ENCODE measurements around the gene ASCC1.

Gene ASCC1

DNA sequence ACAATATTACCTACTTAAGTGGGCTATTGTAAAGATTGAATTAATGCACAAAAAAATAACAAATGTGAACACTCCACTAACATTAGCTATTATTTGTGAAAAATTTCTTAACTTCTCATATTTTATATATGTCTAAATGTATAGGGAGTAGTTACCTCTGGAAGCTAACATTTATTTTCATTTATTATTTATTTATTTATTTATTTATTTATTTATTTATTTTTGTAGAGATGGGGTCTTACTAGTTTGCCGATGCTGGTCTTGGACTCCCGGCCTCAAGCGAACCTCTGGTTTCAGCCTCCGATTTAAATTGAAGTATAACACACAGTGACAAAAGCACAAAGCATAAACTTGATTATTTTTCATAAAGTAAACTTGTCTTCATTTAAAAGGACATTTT, 122.6 kb downstream of the ASCC1 start:
- no peak for DNase-seq

DNA sequence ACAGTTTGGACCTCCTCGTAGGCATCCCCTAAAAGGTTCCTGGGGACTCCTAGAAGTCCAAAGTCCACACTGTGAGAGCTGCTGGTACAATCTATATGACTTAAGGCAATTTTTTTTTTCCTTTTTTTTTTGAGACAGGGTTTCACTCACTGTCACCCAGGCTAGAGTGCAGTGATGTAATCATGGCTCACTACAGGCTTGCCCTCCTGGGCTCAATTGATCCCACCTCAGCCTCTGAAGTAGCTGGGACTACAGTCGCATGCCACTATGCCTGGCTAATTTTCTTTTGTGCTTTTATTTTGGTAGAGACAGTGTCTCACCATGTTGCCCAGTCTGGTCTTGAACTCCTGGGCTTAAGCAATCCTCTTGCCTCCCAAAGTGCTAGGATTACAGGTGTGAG, 123.1 kb downstream of the ASCC1 start:
- DNase-seq, result no peak

DNA sequence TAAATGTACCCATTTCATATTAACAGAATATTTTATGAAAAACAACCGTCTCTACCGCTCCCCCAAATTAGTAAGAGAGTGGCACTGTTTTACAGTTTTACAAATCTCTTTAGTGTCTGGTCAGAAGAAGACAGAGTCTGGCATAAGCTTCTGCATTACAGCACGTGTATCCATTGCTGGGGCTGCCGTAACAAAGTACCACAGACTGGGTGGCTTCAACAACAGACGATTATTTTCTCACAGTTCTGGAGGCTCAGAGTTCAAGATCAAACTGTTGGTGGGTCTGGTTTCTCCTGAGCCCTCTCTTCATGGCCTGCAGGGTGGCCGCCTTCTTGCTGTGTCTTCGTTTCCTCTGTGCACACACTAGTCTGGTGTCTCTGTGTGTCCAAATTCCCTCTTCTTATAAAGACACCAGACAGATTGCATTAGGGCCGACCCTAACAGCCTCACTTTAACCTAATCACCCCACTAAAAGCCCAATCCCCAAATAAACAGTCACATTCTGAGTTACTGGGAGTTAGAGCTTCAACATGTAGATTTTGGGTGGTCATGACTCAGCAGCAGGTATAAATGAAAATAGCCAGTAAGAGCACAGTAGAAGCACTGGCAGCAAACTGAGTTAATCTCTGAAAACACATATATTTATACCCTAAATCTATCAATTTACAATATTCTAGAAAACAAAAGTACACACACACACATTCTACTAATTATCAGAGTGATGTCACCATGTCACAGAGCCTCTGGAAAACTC, 123.7 kb downstream of the ASCC1 start:
- no peak for DNase-seq

DNA sequence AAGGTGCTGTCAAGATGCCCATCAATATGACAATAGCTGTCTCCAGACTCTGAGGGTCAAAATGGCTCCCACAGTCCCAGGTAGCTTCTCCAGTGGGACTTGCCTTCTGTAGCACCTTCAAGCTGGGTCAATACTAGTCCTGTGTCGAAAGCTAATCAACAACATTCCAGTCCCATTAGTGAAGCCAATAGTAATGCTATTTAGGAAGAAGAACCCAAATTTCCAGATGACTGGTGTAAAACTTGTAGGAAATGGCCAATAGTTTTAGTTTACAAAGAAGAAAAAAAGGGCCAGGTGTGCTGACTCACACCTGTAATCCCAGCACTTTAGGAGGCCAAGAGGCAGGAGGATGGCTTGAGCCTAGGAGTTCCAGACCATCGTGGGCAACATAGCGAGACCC, 125.8 kb downstream of the ASCC1 start:
- DNase-seq, result no peak

DNA sequence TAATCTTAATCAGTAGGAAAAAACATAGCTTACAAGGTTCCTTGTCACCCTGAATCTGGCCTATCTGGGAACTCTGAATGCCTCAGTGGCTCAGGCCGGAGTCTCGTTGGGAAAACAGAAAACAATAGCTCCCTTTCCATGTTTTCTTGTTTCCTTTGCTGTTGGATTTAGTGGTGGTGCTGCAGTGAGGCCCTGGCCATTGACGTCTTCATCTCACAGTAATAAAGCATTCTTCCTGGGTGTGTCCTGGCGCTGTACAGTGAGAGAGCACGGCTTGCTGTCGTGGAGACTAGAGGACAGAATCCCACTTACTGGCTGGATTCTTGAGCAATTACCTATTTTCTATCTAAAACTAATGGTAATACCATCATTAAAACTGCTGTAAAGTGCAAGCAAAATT, 126.5 kb downstream of the ASCC1 start:
- DNase-seq, result no peak

DNA sequence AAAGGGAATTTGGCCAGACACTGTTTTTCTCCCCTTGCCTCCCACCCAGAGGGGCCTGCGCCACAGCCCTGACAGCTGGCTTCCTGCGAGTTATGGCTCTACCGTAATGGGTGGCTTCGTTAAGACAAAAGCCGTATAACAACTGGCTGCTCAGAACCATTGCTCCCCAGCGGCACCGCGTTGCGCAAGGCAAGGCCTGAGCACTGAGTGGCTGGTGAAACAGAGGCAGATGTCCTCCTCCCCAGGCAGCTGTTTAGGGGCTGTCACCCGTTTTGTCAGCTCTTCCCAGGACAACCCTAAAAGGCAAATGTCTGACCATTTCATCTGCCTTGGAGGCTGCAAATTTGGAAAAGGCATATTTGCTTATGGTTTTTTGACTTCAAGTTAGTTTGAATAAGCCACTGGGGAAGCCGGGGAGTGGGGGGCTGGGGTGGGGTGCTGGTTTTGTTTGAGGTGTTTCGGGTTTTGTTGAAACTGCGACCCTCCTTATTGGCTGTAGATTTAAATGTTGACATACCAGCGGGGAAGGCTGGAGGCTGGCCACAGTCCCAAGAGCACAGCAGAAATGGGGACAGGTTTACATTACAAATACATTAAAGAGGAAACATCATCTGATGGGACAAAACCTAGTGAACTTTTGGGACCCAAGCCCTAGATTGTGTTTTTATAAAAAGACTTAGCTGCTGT, 127.0 kb downstream of the ASCC1 start:
- DNase-seq, result peak; percentile 22

DNA sequence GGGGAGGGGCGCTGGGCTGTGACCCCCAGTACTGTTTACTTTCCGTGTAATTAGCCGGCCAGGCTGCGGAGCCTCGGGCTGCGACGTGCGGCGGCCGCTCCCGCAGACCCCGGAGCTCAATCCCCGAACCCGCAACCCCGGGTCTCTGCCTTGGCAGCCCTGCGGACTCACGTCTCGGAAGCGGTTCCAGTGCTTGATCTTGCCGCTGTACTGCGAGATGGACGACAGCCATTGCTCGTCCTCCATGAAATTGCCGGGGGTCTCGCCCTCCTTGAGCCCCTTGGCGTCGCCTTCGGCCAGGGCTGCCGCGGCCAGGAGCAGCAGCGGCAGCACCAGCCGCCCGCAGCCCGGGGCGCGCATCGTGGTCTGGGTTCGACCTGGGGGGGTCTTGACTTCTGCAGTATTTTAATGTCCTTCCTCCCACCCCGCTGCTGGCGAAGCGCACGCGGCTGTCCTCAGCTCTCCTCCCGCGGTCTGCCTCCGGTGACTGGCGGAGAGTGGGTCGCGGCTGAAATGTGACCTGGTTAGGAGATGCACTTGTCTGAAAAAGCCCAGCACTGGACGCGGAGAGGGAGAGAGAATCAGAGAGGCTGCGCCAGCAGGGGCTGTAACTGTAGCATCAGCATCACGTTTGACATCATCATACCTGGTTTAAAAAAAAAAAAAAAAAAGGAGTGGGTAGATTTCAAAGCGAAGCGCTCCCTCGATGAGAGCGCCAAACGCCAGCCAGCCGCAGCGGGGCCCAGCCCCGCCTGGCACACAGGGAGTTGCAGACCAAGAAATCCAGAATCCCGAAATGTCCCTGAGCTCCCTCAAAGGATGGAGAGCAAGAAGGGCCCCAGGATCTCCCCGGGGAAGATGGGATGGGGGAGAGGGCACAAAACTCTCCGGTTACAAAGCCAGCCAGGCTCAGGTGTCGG, 127.8 kb downstream of the ASCC1 start, which contains the start of gene SPOCK2:
SPOCK2 (minus strand) TSS at position 583 of the 920 bp plus-strand sequence; CDS start at position 360, 223 bp downstream.
- DNase-seq, result no peak

DNA sequence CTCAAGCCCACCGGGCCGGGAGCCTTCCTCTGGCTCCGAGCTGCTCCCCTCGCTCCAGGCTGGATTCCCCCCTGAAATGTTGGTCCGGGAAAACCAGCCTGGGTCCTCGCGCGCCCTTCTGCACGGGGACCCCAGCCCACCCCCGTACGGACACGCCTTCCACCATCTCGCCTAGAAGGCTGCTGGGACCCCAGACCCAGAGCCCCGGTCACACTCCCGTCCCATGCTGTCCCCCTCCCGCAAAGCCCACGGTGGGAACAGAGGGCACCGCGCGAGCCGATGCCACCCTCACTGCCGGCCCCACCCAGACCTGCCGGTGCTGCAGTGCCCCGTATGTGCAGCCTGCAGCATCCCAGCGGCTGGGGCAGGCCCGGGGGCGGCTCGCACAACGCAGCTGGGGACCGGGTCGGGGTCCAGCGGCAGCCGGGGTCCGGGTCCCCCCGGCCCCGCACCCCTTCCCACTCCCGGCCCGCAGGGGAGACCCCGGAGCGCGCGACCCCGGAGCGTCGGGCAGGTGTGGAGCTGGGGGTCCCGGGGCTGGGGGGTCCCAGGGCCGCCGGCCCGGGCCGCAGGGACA, 128.6 kb downstream of the ASCC1 start:
- no peak for DNase-seq

DNA sequence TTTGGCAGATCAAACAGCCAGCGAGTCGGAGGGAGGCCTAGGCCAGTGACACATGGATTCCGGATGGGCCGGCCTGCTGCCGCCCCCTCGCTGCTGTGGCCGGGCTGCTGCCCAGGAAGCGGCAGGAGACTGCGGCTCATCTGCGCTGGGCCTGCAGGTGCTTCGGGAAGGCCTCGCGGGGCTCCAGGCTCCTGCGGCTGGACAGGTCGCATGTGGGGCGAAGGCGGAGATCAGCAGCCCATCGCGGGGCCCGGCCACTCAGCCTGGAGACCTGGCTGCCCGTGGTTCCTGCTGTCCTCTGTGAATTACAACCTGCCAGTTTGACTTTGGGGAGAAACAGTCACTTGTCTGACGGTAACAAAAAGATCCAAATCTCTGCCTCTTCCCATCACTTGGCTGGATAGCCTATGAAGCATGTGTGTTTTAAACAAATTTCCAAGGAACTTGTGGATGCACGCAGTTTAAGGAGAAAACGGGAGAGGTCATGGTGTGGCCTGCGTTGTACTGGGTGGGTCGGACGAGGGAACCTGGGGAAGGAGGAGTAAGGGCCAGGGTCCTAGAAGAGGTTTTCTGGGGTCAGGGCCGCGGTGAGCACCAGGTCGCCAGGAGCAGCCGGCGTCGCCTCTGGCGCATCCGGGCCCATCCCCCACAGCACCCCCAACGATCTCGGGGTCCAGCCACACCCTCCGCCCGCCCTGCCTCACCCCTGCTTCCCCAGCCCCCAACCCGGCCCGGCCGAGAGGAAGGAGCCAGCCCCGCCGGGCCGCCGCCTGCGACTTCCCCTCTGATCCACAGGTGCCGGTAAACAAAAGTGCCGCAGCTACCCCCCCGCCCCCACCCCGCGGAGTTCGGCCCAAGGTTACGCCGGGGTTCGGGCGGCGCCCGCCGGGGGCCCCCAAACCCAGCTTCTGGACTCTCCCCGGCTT, 129.3 kb downstream of the ASCC1 start:
- DNase-seq, result no peak

DNA sequence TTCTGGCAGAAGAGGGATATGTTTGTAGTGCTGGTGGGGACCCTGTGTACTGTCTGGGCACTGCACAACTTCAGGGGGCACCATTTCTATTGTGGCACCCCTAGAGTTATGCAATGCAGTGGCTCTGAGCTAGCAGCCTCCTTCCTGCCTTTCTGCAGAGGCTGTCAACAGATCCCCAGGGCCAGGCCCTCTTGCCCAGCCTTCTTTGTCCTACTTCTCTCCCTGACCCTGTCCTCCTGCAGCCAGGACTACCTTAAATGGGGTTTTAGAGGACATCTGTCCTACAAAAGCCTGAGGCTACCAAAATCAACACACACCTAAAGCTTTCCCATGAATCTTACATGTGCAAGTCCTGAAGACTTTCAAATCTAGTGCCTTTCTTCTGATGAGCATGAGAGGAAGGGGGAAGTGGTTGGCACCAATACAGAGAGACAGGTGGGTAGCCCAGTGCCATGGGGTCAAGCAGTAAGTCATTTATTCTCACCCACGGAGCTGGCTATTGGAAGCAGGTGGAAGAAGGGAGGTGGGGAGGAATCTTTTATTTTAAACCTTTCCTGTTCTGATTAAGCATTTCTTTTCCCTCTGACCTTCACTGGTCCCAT, 130.1 kb downstream of the ASCC1 start:
- DNase-seq, result no peak

DNA sequence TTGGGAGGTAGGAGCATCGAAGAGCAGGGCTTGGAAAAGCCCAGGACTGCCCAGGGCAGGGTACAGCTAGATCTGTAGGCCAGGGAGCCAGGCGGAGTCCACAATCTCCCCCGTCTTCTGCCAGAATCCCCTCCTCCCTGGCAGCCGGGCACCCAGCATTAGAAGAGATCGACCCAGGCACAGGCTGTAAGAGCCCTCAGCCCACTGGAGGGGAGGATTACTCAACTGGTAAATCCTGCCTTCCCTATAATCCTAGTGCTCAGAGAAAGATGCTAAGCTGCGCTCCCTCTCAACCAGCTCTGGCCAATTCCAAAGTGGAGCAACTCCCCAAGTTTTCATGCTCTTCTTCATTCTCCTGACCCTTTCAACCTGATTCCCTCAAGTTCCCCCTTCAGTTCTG, 130.9 kb downstream of the ASCC1 start:
- DNase-seq, result no peak

DNA sequence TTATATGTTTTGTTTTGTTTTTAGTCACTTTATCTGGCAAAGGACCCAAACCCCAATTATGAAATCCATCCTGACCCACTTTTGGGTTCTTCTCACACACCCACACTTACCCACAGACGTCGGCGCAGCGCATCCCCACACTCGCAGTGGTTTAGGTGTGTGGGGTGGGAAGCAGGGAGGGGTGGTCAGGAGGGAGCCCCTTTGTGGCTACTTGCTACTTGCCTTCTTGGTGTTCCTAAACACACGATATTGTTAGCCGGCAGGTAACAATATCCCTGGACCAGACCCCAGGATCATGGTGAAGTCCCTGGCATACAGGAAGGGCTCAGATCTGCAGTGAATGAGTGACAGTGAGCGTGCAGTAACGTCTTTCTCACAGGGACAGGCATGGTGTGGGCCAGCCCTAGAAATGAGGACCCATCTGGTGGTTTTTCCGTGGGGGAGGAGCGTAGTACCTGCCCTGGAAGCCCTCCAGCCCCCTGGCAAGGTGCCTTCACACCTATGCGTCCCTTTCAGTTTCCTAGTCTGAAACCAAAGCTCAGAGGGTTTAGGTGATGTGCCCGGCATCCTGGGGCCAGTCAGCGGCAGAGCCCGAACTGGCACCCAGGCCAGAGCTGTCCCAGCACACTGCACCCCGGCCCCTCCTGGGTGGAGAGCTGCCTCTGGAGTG, 132.2 kb downstream of the ASCC1 start:
- DNase-seq, result no peak

DNA sequence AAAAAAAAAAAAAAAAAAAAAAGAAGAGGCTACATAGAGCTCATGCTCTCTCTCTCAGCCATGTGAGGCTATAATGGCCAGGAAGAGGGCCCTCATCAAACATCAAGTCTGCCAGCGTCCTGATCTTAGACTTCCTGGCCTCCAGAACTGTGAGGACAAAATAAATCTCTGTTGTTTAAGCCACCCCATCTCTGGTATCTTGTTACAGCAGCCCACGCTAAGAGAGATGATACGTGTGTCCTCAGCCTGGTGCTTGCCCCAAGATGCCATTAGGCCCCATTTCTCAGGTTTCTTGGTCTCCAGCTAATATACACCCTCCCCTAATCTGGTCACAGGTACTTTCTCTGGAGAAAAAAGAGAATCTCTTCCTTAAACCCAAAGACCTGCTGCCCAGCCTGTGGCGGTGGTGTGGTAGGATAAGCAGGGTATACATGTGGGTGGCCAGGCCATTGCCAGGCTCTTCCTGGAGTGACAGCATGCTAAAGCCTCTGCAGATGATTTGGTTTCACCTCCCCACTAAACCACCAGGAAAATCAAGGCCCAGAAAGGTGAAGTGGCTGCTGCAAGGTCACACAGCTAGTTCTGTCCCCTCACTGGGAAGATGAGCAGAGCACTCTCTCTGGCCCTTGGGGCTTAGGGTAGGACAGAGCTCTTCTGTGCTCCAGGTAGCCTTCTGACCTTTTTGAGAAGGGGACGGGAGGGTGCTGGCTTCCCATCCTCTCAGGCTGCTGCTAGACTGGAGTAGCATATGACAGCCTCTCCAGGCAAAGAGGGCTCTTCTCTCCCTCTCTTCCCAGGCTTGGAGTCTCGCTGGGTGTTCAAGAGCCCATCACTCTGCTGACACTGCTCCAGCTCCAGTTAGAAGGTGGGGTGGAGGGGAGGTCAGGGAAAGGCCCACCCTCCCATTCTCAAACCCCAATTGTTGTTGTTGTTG, 133.0 kb downstream of the ASCC1 start:
- no peak for DNase-seq

DNA sequence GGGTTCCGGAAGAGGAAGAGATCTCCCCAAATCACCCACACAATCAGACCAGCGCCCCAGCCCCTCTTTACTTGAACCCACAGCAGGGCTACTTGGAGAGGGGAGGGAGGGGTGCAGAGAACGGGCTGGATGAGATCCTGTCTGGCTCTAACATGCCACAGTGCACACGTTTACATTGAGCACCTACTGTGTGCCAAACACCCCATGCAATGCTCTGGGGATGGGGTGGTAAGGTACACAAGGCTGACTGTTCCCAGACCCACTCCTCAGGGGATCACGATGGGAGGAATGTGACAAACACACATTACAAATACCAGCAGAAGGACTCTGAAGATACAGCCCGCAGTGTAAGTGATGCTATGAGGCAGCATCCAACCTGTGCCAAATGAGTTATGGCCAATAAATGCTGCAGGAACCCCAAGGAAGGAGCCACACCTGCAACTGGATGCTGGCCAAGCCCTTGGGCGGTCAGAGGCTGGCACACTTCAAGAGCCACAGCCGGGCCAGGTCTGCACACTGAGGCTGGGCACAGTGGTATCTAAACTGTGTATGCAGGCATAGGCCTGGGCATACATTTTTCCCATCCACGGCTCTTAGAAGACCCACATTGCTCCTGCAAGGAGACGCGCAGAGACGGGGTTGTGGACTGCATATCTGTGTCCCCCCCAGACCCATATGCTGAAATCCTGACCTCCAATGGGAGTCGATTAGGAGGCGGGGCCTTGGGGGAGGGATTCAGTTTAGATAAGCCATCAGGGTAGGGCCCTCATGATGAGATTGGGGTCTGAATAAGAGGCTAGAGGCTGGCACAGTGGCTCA, 134.1 kb downstream of the ASCC1 start:
- DNase-seq, result no peak

DNA sequence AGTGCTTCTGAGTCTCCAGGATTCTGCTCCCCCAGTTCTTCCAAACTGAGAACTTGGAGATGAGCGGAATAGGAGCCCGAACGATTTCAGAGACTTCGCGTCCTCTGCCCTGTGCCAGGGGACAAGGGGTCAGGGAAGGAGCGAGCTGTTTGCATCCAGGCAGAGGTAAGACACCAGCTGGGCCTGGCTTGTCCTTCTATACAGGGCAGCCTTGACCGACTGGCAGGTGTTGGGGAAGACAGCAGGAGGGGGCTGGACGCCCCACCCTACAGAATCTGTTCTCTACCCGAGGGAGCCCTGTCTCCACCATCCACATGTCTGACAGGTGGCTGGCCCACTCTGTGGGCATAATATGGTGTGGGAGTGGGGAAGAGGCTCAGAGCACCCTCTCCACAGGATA, 134.9 kb downstream of the ASCC1 start:
- no peak for DNase-seq

DNA sequence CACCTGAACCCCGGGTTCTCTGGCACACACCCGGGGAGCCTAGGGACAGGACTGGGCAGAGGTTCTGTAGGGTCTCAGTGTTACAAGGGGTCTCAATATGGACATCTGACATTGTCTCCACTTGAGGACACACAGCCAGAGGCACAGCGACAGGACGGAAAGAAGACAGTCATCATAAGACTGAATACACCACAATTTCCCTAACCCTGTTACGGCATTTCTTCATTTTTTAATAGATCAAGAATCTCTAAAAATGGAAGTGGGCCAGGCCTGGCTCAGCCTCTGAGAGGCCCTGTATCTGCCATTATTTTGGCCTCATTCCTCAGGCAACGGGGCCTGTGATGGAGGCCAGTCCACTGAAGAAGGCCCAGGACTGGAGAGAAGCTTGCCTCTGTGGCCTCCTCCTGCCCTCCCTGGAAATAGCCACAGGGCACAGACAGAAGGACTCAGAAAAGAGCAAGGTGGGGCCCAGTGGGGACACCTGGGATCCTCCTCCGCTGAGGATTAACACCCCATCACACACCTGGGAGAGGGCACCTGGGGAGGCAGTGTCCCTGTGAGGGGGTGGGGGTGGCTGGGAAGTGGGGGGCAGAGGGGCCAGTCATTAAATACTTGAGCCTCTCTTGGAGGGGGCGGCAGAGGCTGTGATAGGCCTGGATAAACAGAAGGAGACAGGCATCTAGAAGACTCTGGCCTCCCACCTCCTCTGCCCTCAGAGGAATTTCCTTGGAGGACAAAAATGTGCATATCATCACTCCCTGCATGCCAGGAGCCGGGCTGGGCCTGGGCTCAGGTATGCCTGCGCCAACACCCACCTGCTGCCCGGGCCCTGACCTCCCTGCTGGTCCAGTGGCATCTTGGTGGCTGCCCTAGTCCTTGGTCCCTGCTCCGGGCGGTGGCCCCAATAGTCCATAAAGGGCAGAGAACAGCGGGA, 135.8 kb downstream of the ASCC1 start:
- no peak for DNase-seq

DNA sequence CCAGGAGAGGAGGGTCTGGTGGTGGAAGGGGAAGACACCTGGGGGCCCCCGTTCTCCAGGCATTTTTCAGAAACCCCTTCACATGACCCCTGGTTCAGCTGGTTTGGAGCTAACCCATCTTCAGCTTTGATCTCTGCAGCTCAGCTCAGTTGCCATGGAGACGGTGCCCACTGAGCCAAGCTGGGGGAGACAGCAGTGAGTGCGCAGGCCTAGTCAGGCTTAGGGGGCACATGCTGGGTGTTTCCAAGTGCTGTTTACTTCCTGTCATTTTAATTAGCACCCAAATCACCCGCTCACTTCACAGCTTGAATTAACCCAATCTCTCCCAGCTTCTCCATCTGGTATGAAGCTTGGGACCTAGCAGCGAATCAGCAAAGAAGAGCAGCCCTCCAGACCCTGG, 136.7 kb downstream of the ASCC1 start:
- peak; percentile 43 for DNase-seq
